ENCODE data around the gene SLC25A53. TPM values are rescaled to one million over a fixed set of nuclear protein-coding genes. Genes with fewer than 3 reads are reported as not detected.

SLC25A53 gene
- polyA plus RNA-seq, 1 donor from 2014 or later, result 6.6 TPM

GRCh38 chrX:104193485-104193884 lies 36.7 kb upstream of the SLC25A53 start:
- no peaks in the 10 kb centered on the region for H3K9me2 ChIP-seq (ENCODE audit: insufficient read depth, low read length)
- H3K4me3 ChIP-seq (ENCODE audit: low read length), result no peak overlapping the region
- no peak overlapping the region for H3K27ac ChIP-seq (ENCODE audit: low read length)
- no peak overlapping the region for H3K9ac ChIP-seq (ENCODE audit: low read length)
- no peaks in the 10 kb centered on the region for H4K20me1 ChIP-seq (ENCODE audit: insufficient read depth)
- no peak overlapping the region for H3K4me2 ChIP-seq (ENCODE audit: low read length)
- no peak overlapping the region for H2AFZ ChIP-seq (ENCODE audit: low read depth, low read length)
- H3F3A ChIP-seq (ENCODE audit: insufficient read depth, low read length, poor library complexity, severe bottlenecking), result no peaks in the 10 kb centered on the region
- TF ChIP-seq REST (IDR thresholded peaks at IDR 0.05; ENCODE audit: borderline replicate concordance) (no peak), SMC3 (conservative IDR thresholded peaks at IDR 0.05; ENCODE audit: poor library complexity) (no peak), TAF1 (IDR thresholded peaks at IDR 0.05; ENCODE audit: low read depth) (no peak), EP300 (conservative IDR thresholded peaks at IDR 0.05; ENCODE audit: poor library complexity, severe bottlenecking) (no peak), POLR2AphosphoS5 (IDR thresholded peaks at IDR 0.05) (no peak), EZH2 (IDR thresholded peaks at IDR 0.05; ENCODE audit: borderline replicate concordance, insufficient read depth, low read length, poor library complexity, severe bottlenecking) (no peak), MXI1 (conservative IDR thresholded peaks at IDR 0.05; ENCODE audit: poor library complexity, severe bottlenecking) (no peak), RAD21 (conservative IDR thresholded peaks at IDR 0.05) (no peak), CTCF (IDR thresholded peaks at IDR 0.05; ENCODE audit: poor library complexity, severe bottlenecking) (no peak)
- H3K36me3 ChIP-seq (ENCODE audit: insufficient read depth, low read length), result no peaks in the 10 kb centered on the region
- H3K9me3 ChIP-seq (ENCODE audit: low read length), result no peaks in the 10 kb centered on the region
- H3K27me3 ChIP-seq (ENCODE audit: insufficient read depth, low read depth, low read length), result no peaks in the 10 kb centered on the region
- no peaks in the 10 kb centered on the region for H3K79me2 ChIP-seq (replicated peaks; ENCODE audit: insufficient read depth, low read length)

- H3K27me3 ChIP-seq (ENCODE audit: insufficient read depth, low read depth, low read length), result no peaks in the 10 kb centered on the region
- H3K27ac ChIP-seq (ENCODE audit: low read length), result no peak overlapping the region
- no peaks in the 10 kb centered on the region for H3K9me2 ChIP-seq (ENCODE audit: insufficient read depth, low read length)
- no peaks in the 10 kb centered on the region for H3K79me2 ChIP-seq (replicated peaks; ENCODE audit: insufficient read depth, low read length)
- H2AFZ ChIP-seq (ENCODE audit: low read depth, low read length), result no peak overlapping the region
- H3F3A ChIP-seq (ENCODE audit: insufficient read depth, low read length, poor library complexity, severe bottlenecking), result no peaks in the 10 kb centered on the region
- no peak overlapping the region for H3K9ac ChIP-seq (ENCODE audit: low read length)
- no peaks in the 10 kb centered on the region for H4K20me1 ChIP-seq (ENCODE audit: insufficient read depth)
- H3K36me3 ChIP-seq (ENCODE audit: insufficient read depth, low read length), result no peaks in the 10 kb centered on the region
- no peak overlapping the region for H3K4me2 ChIP-seq (ENCODE audit: low read length)
- H3K4me3 ChIP-seq (ENCODE audit: low read length), result no peak overlapping the region
- TF ChIP-seq TAF1 (IDR thresholded peaks at IDR 0.05; ENCODE audit: low read depth), result no peak
- no peak for TF ChIP-seq EZH2 (IDR thresholded peaks at IDR 0.05; ENCODE audit: borderline replicate concordance, insufficient read depth, low read length, poor library complexity, severe bottlenecking)
- no peak for TF ChIP-seq POLR2AphosphoS5 (IDR thresholded peaks at IDR 0.05)
- TF ChIP-seq EP300 (conservative IDR thresholded peaks at IDR 0.05; ENCODE audit: poor library complexity, severe bottlenecking), result no peak
- no peak for TF ChIP-seq RAD21 (conservative IDR thresholded peaks at IDR 0.05)
- TF ChIP-seq REST (IDR thresholded peaks at IDR 0.05; ENCODE audit: borderline replicate concordance), result no peak
- no peak for TF ChIP-seq CTCF (IDR thresholded peaks at IDR 0.05; ENCODE audit: poor library complexity, severe bottlenecking)
- TF ChIP-seq SMC3 (conservative IDR thresholded peaks at IDR 0.05; ENCODE audit: poor library complexity), result no peak
- TF ChIP-seq MXI1 (conservative IDR thresholded peaks at IDR 0.05; ENCODE audit: poor library complexity, severe bottlenecking), result no peak
- H3K9me3 ChIP-seq (ENCODE audit: low read length), result no peaks in the 10 kb centered on the region
Measured at GRCh38 chrX:104189837-104190236, 33.0 kb upstream of the SLC25A53 start.

All from neural cell (in vitro differentiated cells).